Kidney (tissue), 14 donors: ENCODE measurements around the gene POLR3B. TPM values are rescaled to one million over a fixed set of nuclear protein-coding genes. Genes with fewer than 3 reads are reported as not detected.

ENCODE experiments used
- DNase-seq, 5 donors: peaks; one replicate each; pipeline ENCODE4 v3.0.0-alpha.2; 2013 to 2020
- FAIRE-seq: peaks from 2 replicates; lab custom pipeline; 2012; peaks lifted over from hg19 to GRCh38; lab: Jason Lieb, UNC
- H3K27ac ChIP-seq, 2 donors: one replicate each; pipeline ENCODE4 v1.7.0; 2013; ENCODE audit warnings: low read depth in 2 of 2, low read length in 2 of 2, inconsistent platforms in 1 of 2
- H3K27me3 ChIP-seq: one replicate; pipeline ENCODE4 v1.7.1; 2013; ENCODE audit warnings: low read length, inconsistent platforms; ENCODE audit not compliant: control insufficient read depth, insufficient read depth
- H3K36me3 ChIP-seq, 3 donors: one replicate each; pipeline versions ENCODE4 v1.7.0 to v1.7.1; 2013; ENCODE audit warnings: low read length in 3 of 3, control low read depth in 1 of 3, inconsistent platforms in 1 of 3; ENCODE audit not compliant: insufficient read depth in 3 of 3, control insufficient read depth in 2 of 3
- H3K4me1 ChIP-seq, 3 donors: one replicate each; pipeline versions ENCODE4 v1.7.0 to v1.7.1; 2013; ENCODE audit warnings: low read length in 3 of 3, inconsistent platforms in 1 of 3, low read depth in 1 of 3; ENCODE audit not compliant: control insufficient read depth in 2 of 3, insufficient read depth in 2 of 3
- H3K4me3 ChIP-seq, 3 donors: one replicate each; pipeline versions ENCODE4 v1.7.0 to v1.8.1; 2013; ENCODE audit warnings: low read length in 3 of 3, control low read depth in 1 of 3, inconsistent platforms in 1 of 3
- H3K9ac ChIP-seq, 3 donors: one replicate each; pipeline versions ENCODE4 v1.7.0 to v1.7.1; 2013; ENCODE audit warnings: low read length in 3 of 3, control low read depth in 1 of 3, inconsistent platforms in 1 of 3
- H3K9me3 ChIP-seq, 3 donors: one replicate each; pipeline versions ENCODE4 v1.7.0 to v1.7.1; 2013; ENCODE audit warnings: low read length in 3 of 3, control low read depth in 1 of 3, inconsistent platforms in 1 of 3; ENCODE audit not compliant: control insufficient read depth in 2 of 3, insufficient read depth in 1 of 3
- CTCF ChIP-seq: IDR thresholded peaks from 3 replicates; pipeline ENCODE4 v1.5.1; 2012; ENCODE audit warnings: mild to moderate bottlenecking, moderate library complexity, borderline replicate concordance; ENCODE audit not compliant: insufficient read depth; ENCODE audit errors: extremely low read depth
- intact Hi-C: fragments of 100-400 bp; cut with DNase I; formaldehyde crosslinking; loops from one replicate; pipeline ENCODE4 v1.11.1; 2022
- polyA plus RNA-seq: library from polyadenylated mRNA; stranded (reverse); fragments of 350-450 nt; fragmentation: Illumina TruSeq; extraction: RNeasy Lipid Tissue Mini Kit (QIAGEN cat#74804); gene quantifications from one replicate; pipeline ENCODE4 v1.2.3, GENCODE V29; 2014; ENCODE audit warnings: low read depth, low replicate concordance; ENCODE audit not compliant: insufficient read depth
- total RNA-seq: library from RNA; stranded (reverse); fragmentation: NEBNext Ultra II Directional; extraction: Animal tissue kit (Norgen Biotek cat#: 25700); gene quantifications from one replicate; pipeline ENCODE4 v1.2.1, GENCODE V29; 2021
- donor health status: control.
- donor health status: control.
- donor health status: control.
- donor health status: control.
- donor health status: control.
- donor health status: DM: yes; HTN: yes; CAD: no.
- donor health status: Normal renal cell carcinoma (clear cell type).

POLR3B gene
- total and polyA plus RNA-seq, 2 donors from 2014 or later = 5.2 to 9.7 TPM

DNA sequence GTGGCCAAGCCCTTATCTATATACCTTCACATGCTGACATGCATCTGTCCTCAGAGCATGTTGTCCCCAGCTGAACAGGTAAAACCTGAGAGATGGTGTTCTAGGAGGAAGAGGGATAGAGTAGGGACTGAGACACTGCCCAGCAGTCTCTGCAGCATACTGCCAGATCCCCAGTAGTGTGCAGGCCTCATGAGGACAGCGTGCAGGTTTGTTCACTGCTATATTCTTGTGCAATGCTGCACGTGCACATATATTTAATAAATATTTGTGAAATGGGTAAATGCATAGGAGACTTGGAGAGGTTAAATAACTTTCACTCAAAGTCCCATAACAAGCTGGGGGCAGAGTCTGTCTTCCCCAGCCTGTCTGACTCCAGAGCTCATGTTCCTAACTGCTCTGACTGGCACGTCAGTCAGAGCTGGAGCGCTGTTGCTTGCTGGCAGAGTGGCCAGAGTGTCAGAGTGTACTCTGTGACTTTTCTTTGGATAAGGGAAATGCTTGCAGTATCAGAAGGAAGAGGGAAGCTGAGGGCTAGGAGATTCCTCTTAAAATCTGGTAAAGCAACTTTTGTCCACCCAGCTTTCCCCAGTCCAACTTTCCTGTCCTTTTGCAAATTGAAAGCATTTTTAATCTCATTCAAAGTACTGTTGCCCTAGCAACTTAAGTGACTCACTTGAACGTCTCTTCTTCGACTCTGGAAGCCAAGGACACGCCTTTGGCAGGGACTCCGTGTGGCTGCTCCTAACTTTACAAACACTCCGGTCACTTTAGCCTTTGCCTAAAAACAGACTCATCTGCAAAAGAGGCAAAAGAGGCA lies 14.9 kb upstream of the POLR3B start:
- TF ChIP-seq CTCF = no peak
- Histone ChIP-seq H3K9me3 (no peaks in the 10 kb centered on the region), H3K27ac (peak overlapping the region in 1 of 2 donors; percentile 8), H3K9ac (peak overlapping the region in 1 of 3 donors; percentile 15), H3K4me1 (peaks cover 0 to 6% (median 3%) of the 10 kb centered on the region in 3 donors), H3K27me3 (no peaks in the 10 kb centered on the region), H3K36me3 (peaks cover 0 to 3% (median 2%) of the 10 kb centered on the region in 3 donors), H3K4me3 (no peak overlapping the region)
- FAIRE-seq (no peak), DNase-seq (peak in 1 of 5 donors; percentile 86)
- intact Hi-C loops = no loop called here

- Histone ChIP-seq H3K4me3 (no peak overlapping the region), H3K36me3 (peaks cover 0 to 3% (median 2%) of the 10 kb centered on the region in 3 donors), H3K9ac (peak overlapping the region in 1 of 3 donors; percentile 15), H3K4me1 (peaks cover 0 to 6% (median 3%) of the 10 kb centered on the region in 3 donors), H3K9me3 (no peaks in the 10 kb centered on the region), H3K27me3 (no peaks in the 10 kb centered on the region), H3K27ac (no peak overlapping the region)
- intact Hi-C loops = no loop called here
- TF ChIP-seq CTCF = no peak
- FAIRE-seq (no peak), DNase-seq (no peak)
Observed at GRCh38 chr12:106343214-106343528, 14.4 kb upstream of the POLR3B start.

GRCh38 chr12:106344131-106344530 lies 13.4 kb upstream of the POLR3B start:
- no peaks in the 10 kb centered on the region for H3K27me3 ChIP-seq
- no peak for TF ChIP-seq CTCF
- peaks cover 0 to 3% (median 2%) of the 10 kb centered on the region in 3 donors for H3K36me3 ChIP-seq
- no peak overlapping the region for H3K4me3 ChIP-seq
- FAIRE-seq (no peak), DNase-seq (no peak)
- H3K9ac ChIP-seq = no peak overlapping the region
- intact Hi-C loops = no loop called here
- H3K4me1 ChIP-seq = peaks cover 0 to 6% (median 3%) of the 10 kb centered on the region in 3 donors
- no peak overlapping the region for H3K27ac ChIP-seq
- H3K9me3 ChIP-seq = no peaks in the 10 kb centered on the region
